ENCODE results near the gene PSMF1. TPM values are rescaled to one million over a fixed set of nuclear protein-coding genes. Genes with fewer than 3 reads are reported as not detected.
A peak's percentile ranks its signal among the peaks of the same experiment; 100 is the strongest.

The PSMF1 gene
- 99.7 TPM for total RNA-seq

GRCh38 chr20:1118336-1119127, at the start of gene PSMF1:
TSS of gene PSMF1 (plus strand) at chr20:1118602. CDS start at chr20:1118774, 172 bp downstream.
- peak; percentile 96 for DNase-seq (ENCODE audit: low spot score)
- ATAC-seq = peak; percentile 92

- no peak for ATAC-seq
- DNase-seq (ENCODE audit: low spot score) = no peak
Measured at GRCh38 chr20:1072258-1072657, 46.1 kb upstream of the PSMF1 start.

- DNase-seq (ENCODE audit: low spot score) (no peak), ATAC-seq (no peak)
Measured at GRCh38 chr20:1075616-1076015, 42.8 kb upstream of the PSMF1 start.

GRCh38 chr20:1081891-1082290, 36.5 kb upstream of the PSMF1 start:
- DNase-seq (ENCODE audit: low spot score) (no peak), ATAC-seq (no peak)

GRCh38 chr20:1083431-1084080, 34.8 kb upstream of the PSMF1 start:
- no peak for DNase-seq (ENCODE audit: low spot score)
- ATAC-seq = no peak

- DNase-seq (ENCODE audit: low spot score) (no peak), ATAC-seq (no peak)
Measured at GRCh38 chr20:1085492-1086276, 32.7 kb upstream of the PSMF1 start.

GRCh38 chr20:1086277-1087213, 31.9 kb upstream of the PSMF1 start:
- no peak for ATAC-seq
- DNase-seq (ENCODE audit: low spot score) = no peak

- DNase-seq (ENCODE audit: low spot score) = no peak
- no peak for ATAC-seq
Measured at GRCh38 chr20:1087311-1087905, 31.0 kb upstream of the PSMF1 start.

GRCh38 chr20:1094751-1095150, 23.7 kb upstream of the PSMF1 start:
- DNase-seq (ENCODE audit: low spot score) (no peak), ATAC-seq (no peak)

- no peak for ATAC-seq
- DNase-seq (ENCODE audit: low spot score) = no peak
Measured at GRCh38 chr20:1101533-1101932, 16.9 kb upstream of the PSMF1 start.

GRCh38 chr20:1102016-1102415, 16.4 kb upstream of the PSMF1 start:
- ATAC-seq (no peak), DNase-seq (ENCODE audit: low spot score) (no peak)

- ATAC-seq (no peak), DNase-seq (ENCODE audit: low spot score) (no peak)
Measured at GRCh38 chr20:1103751-1104150, 14.7 kb upstream of the PSMF1 start.

- DNase-seq (ENCODE audit: low spot score) = peak; percentile 86
- peak; percentile 91 for ATAC-seq
Measured at GRCh38 chr20:1105599-1106194, 12.7 kb upstream of the PSMF1 start.

- no peak for DNase-seq (ENCODE audit: low spot score)
- ATAC-seq = no peak
Measured at GRCh38 chr20:1107176-1107575, 11.2 kb upstream of the PSMF1 start.

- DNase-seq (ENCODE audit: low spot score) (peak; percentile 60), ATAC-seq (peak; percentile 87)
Measured at GRCh38 chr20:1108437-1108920, 9.9 kb upstream of the PSMF1 start.

- DNase-seq (ENCODE audit: low spot score) (no peak), ATAC-seq (no peak)
Measured at GRCh38 chr20:1112908-1113307, 5.5 kb upstream of the PSMF1 start.

GRCh38 chr20:1118004-1118335, 432 bp upstream of the PSMF1 start:
- no peak for DNase-seq (ENCODE audit: low spot score)
- no peak for ATAC-seq

GRCh38 chr20:1119128-1119505, 715 bp downstream of the PSMF1 start:
- DNase-seq (ENCODE audit: low spot score) (peak; percentile 57), ATAC-seq (peak; percentile 54)

- ATAC-seq (no peak), DNase-seq (ENCODE audit: low spot score) (no peak)
Measured at GRCh38 chr20:1119524-1119923, 1.1 kb downstream of the PSMF1 start.

- DNase-seq (ENCODE audit: low spot score) = no peak
- no peak for ATAC-seq
Measured at GRCh38 chr20:1121429-1121828, 3.0 kb downstream of the PSMF1 start.
